Measurements from ENCODE around the gene CCT6A.
A peak's percentile ranks its signal among the peaks of the same experiment; 100 is the strongest.
"Not testable (repeated sequence)": the region's sequence is repeated elsewhere in the genome, so short reads cannot be mapped to it uniquely, and the experiment has no call there.

The CCT6A gene

DNA sequence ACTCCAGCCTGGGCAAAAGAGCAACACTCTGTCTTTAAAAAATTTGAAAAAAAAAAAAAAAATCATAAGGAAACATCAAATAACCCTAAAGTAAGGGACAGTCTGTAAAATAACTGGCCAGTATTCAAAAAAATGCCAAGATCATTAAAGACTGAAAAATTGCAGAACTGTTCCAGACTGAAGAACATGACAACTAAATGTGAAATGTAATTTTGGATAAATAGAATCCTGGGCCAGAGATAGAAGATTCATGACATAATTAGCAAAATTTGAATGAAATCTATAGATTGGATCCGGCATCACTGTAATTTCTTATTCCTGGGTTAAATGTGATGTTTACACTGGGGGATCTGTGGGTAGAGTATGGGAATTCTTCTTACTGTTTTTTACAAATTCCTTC is 3.3 kb upstream of the CCT6A start:
- peaks cover 0 to 3% (median 0%) of the 10 kb centered on the region in 5 donors for H3K36me3 ChIP-seq (ENCODE audit: control insufficient read depth in 5 of 5, insufficient read depth in 5 of 5, low read length in 5 of 5)
- H3K4me3 ChIP-seq (ENCODE audit: low read depth in 1 of 5, low read length in 5 of 5): no peak overlapping the region
- no peaks in the 10 kb centered on the region for H3K9me3 ChIP-seq (ENCODE audit: control insufficient read depth in 5 of 5, low read length in 5 of 5)
- no peak overlapping the region for H3K27ac ChIP-seq (ENCODE audit: low read depth, low read length)
- H3K27me3 ChIP-seq (ENCODE audit: control insufficient read depth in 5 of 5, insufficient read depth in 4 of 5, low read length in 5 of 5): no peaks in the 10 kb centered on the region
- peaks cover 0 to 26% (median 22%) of the 10 kb centered on the region in 5 donors for H3K4me1 ChIP-seq (ENCODE audit: control insufficient read depth in 5 of 5, insufficient read depth in 5 of 5, low read length in 5 of 5)
- H3K9ac ChIP-seq (ENCODE audit: low read length in 5 of 5): no peak overlapping the region

DNA sequence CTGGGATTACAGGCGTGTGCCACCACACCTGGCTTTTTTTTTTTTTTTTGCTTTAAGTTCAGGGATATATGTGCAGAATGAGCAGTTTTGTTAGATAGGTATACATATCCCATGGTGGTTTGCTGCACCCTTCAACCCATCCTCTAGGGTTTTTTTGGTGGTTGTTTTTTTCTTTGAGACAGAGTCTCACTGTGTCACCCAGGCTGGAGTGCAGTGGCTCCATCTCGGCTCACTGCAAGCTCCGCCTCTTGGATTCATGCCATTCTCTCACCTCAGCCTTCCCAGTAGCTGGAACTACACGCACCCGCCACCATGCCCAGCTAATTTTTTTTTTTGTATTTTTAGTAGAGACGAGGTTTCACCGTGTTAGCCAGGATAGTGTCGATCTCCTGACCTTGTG is 2.8 kb upstream of the CCT6A start:
- not testable (repeated sequence) for H3K36me3 ChIP-seq (ENCODE audit: control insufficient read depth in 5 of 5, insufficient read depth in 5 of 5, low read length in 5 of 5); H3K9me3 ChIP-seq (ENCODE audit: control insufficient read depth in 5 of 5, low read length in 5 of 5); H3K27ac ChIP-seq (ENCODE audit: low read depth, low read length); H3K9ac ChIP-seq (ENCODE audit: low read length in 5 of 5); H3K4me3 ChIP-seq (ENCODE audit: low read depth in 1 of 5, low read length in 5 of 5); H3K27me3 ChIP-seq (ENCODE audit: control insufficient read depth in 5 of 5, insufficient read depth in 4 of 5, low read length in 5 of 5)
- H3K4me1 ChIP-seq (ENCODE audit: control insufficient read depth in 5 of 5, insufficient read depth in 5 of 5, low read length in 5 of 5): peaks cover 0 to 26% (median 22%) of the 10 kb centered on the region in 5 donors

DNA sequence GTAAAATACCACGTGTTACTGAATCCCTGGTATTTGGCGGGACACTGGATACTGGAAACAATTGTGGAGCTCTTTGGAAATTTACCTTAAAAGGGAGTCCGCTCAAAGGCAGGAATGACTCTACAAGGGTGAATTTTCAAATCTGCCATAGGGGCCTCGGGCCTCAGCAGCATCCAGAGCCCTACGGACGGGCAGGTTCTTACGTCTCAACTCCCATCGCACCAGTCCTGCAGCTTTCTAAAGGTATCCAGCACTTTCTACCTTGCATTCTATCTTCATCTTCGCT is 569 bp upstream of the CCT6A start:
- Histone ChIP-seq H3K9me3 (ENCODE audit: control insufficient read depth in 5 of 5, low read length in 5 of 5) (no peaks in the 10 kb centered on the region), H3K36me3 (ENCODE audit: control insufficient read depth in 5 of 5, insufficient read depth in 5 of 5, low read length in 5 of 5) (peaks cover 9 to 28% (median 13%) of the 10 kb centered on the region in 5 donors), H3K4me1 (ENCODE audit: control insufficient read depth in 5 of 5, insufficient read depth in 5 of 5, low read length in 5 of 5) (peaks cover 0 to 26% (median 22%) of the 10 kb centered on the region in 5 donors), H3K9ac (ENCODE audit: low read length in 5 of 5) (peak overlapping the region; percentile 87 to 98 (median 90)), H3K27me3 (ENCODE audit: control insufficient read depth in 5 of 5, insufficient read depth in 4 of 5, low read length in 5 of 5) (no peaks in the 10 kb centered on the region), H3K27ac (ENCODE audit: low read depth, low read length) (peak overlapping the region; percentile 87), H3K4me3 (ENCODE audit: low read depth in 1 of 5, low read length in 5 of 5) (peak overlapping the region; percentile 79 to 99 (median 92))

DNA sequence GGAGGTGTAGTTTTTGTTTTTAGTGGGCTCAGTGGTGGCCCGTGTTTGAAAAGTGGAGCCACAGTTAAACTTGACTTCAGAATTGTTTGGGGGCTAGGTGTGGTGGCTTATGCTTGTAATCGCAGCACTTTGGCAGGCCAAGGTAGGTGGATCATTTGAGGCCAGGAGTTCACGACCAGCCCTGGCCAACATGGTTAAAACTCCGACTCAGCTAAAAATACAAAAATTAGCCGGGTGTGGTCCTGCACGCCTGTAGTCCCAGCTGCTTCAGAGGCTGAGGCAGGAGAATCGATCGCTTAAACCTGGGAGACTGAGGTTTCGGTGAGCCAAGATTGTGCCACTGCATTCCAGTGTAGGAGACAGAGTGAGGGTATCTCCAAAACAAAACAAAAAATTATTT is 1.8 kb downstream of the CCT6A start:
- peak overlapping the region in 1 of 5 donors; percentile 22 for H3K9ac ChIP-seq (ENCODE audit: low read length in 5 of 5)
- peaks cover 0 to 26% (median 22%) of the 10 kb centered on the region in 5 donors for H3K4me1 ChIP-seq (ENCODE audit: control insufficient read depth in 5 of 5, insufficient read depth in 5 of 5, low read length in 5 of 5)
- H3K9me3 ChIP-seq (ENCODE audit: control insufficient read depth in 5 of 5, low read length in 5 of 5): no peaks in the 10 kb centered on the region
- H3K4me3 ChIP-seq (ENCODE audit: low read depth in 1 of 5, low read length in 5 of 5): no peak overlapping the region
- H3K27ac ChIP-seq (ENCODE audit: low read depth, low read length): no peak overlapping the region
- peaks cover 27 to 52% (median 30%) of the 10 kb centered on the region in 5 donors for H3K36me3 ChIP-seq (ENCODE audit: control insufficient read depth in 5 of 5, insufficient read depth in 5 of 5, low read length in 5 of 5)
- no peaks in the 10 kb centered on the region for H3K27me3 ChIP-seq (ENCODE audit: control insufficient read depth in 5 of 5, insufficient read depth in 4 of 5, low read length in 5 of 5)

DNA sequence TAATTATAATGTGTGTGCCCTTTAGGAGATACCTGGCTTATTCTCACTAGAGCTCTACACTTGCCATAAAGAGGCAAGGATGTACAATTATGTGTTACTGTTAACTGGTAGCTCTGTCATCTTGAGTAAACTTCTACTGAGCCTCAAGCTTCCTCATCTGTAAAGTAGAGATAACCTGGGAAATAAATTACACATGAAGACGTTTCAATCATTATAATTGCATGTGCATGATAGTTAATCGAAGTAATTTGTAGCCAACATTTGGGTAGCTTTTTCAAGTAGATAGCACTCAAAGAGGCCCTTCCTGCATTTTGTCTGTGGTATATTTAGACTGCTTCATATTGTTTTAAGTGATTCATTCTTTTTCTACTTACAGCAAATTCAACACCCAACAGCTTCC is 2.4 kb downstream of the CCT6A start:
- no peak overlapping the region for H3K9ac ChIP-seq (ENCODE audit: low read length in 5 of 5)
- H3K4me3 ChIP-seq (ENCODE audit: low read depth in 1 of 5, low read length in 5 of 5): no peak overlapping the region
- H3K9me3 ChIP-seq (ENCODE audit: control insufficient read depth in 5 of 5, low read length in 5 of 5): no peaks in the 10 kb centered on the region
- peaks cover 33 to 58% (median 36%) of the 10 kb centered on the region in 5 donors for H3K36me3 ChIP-seq (ENCODE audit: control insufficient read depth in 5 of 5, insufficient read depth in 5 of 5, low read length in 5 of 5)
- no peaks in the 10 kb centered on the region for H3K27me3 ChIP-seq (ENCODE audit: control insufficient read depth in 5 of 5, insufficient read depth in 4 of 5, low read length in 5 of 5)
- no peak overlapping the region for H3K27ac ChIP-seq (ENCODE audit: low read depth, low read length)
- H3K4me1 ChIP-seq (ENCODE audit: control insufficient read depth in 5 of 5, insufficient read depth in 5 of 5, low read length in 5 of 5): peaks cover 0 to 26% (median 22%) of the 10 kb centered on the region in 5 donors

DNA sequence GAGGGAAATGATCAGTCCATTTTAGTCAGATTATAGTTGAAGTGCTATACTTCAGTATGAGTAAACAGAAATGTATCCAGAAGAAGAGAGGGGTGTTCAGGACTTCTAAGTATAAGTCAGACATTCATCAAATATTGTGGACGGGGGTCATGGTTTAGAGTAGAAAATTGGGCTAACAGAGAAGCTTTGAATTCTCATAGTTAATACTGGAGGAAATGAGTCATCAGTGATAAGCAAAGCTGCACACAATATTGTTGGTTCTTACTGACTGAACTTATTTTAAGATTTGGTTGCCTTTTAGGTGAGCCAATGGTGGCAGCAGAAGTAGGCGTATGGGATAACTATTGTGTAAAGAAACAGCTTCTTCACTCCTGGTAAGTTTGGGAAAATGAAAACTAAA is 10.8 kb downstream of the CCT6A start:
- H3K27ac ChIP-seq (ENCODE audit: low read depth, low read length): no peak overlapping the region
- H3K27me3 ChIP-seq (ENCODE audit: control insufficient read depth in 5 of 5, insufficient read depth in 4 of 5, low read length in 5 of 5): no peaks in the 10 kb centered on the region
- peaks cover 0 to 14% (median 12%) of the 10 kb centered on the region in 5 donors for H3K4me1 ChIP-seq (ENCODE audit: control insufficient read depth in 5 of 5, insufficient read depth in 5 of 5, low read length in 5 of 5)
- no peaks in the 10 kb centered on the region for H3K9me3 ChIP-seq (ENCODE audit: control insufficient read depth in 5 of 5, low read length in 5 of 5)
- no peak overlapping the region for H3K9ac ChIP-seq (ENCODE audit: low read length in 5 of 5)
- H3K4me3 ChIP-seq (ENCODE audit: low read depth in 1 of 5, low read length in 5 of 5): no peak overlapping the region
- H3K36me3 ChIP-seq (ENCODE audit: control insufficient read depth in 5 of 5, insufficient read depth in 5 of 5, low read length in 5 of 5): peaks cover 42 to 56% (median 45%) of the 10 kb centered on the region in 5 donors

DNA sequence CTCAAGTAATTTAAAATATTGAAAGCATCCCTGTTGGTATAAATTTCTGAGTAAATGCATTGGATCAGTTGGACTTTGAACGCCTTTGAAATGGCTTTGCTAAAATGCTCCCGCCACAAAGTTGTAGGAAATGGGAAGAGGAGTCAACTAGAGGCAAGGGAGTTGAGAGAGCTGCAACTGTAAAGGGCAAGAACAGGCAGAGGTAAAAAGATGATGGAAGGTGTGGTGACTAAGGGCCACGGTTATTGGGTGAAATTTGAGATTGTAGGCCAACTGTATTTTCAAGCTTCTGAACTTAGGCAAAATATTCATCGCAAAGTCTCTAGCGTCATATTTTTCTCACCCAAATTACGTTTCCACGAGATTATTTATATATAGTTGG is 11.9 kb downstream of the CCT6A start:
- Histone ChIP-seq H3K4me3 (ENCODE audit: low read depth in 1 of 5, low read length in 5 of 5) (peak overlapping the region; percentile 72 to 89 (median 84)), H3K9me3 (ENCODE audit: control insufficient read depth in 5 of 5, low read length in 5 of 5) (no peaks in the 10 kb centered on the region), H3K9ac (ENCODE audit: low read length in 5 of 5) (peak overlapping the region in 4 of 5 donors; percentile 59 to 81 (median 76)), H3K27ac (ENCODE audit: low read depth, low read length) (peak overlapping the region; percentile 92), H3K4me1 (ENCODE audit: control insufficient read depth in 5 of 5, insufficient read depth in 5 of 5, low read length in 5 of 5) (peaks cover 0 to 14% (median 12%) of the 10 kb centered on the region in 5 donors), H3K36me3 (ENCODE audit: control insufficient read depth in 5 of 5, insufficient read depth in 5 of 5, low read length in 5 of 5) (peaks cover 33 to 47% (median 37%) of the 10 kb centered on the region in 5 donors), H3K27me3 (ENCODE audit: control insufficient read depth in 5 of 5, insufficient read depth in 4 of 5, low read length in 5 of 5) (no peaks in the 10 kb centered on the region)

DNA sequence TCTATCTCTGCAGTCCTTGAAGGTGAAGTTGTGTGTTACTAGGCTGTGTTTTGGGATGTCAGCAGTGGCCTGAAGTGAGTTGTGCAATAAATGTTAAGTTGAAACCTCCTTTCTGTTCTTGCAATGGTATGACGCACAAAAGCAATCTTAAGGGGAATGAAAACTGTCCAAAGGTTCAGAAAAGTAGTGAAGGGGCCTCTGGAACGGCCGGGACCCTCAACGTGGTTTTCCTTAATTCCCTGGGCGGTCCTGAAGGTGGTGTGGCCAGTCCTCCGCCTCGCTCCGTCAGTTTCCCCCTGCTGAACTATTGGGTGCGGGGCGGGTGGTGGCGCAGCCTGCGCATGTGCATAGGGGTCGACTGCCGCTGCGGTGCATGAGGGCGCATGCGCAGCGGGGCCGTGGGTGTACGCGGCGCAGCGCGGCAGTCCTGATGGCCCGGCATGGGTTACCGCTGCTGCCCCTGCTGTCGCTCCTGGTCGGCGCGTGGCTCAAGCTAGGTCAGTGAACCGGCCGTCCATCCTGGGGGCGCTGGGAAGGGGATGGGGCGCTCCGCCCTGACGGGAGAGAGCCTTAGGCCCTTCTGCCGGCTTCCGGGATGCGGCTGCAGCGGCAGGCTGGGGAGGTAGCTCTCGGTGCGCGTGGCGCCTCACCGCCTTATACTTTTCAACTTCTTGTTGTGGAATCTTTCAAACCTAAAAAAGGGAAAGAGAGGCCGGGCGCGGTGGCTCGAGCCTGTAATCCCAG is 12.5 kb downstream of the CCT6A start, which contains the start of gene SUMF2:
SUMF2 (plus strand) TSS at position 405 of the 744 bp plus-strand sequence; CDS start at position 431, 26 bp downstream.
- H3K4me1 ChIP-seq (ENCODE audit: control insufficient read depth in 5 of 5, insufficient read depth in 5 of 5, low read length in 5 of 5): peaks cover 0 to 14% (median 12%) of the 10 kb centered on the region in 5 donors
- no peaks in the 10 kb centered on the region for H3K9me3 ChIP-seq (ENCODE audit: control insufficient read depth in 5 of 5, low read length in 5 of 5)
- H3K27ac ChIP-seq (ENCODE audit: low read depth, low read length): peak within 1 kb of the TSS; percentile 92
- peaks cover 31 to 47% (median 33%) of the 10 kb centered on the region in 5 donors for H3K36me3 ChIP-seq (ENCODE audit: control insufficient read depth in 5 of 5, insufficient read depth in 5 of 5, low read length in 5 of 5)
- H3K27me3 ChIP-seq (ENCODE audit: control insufficient read depth in 5 of 5, insufficient read depth in 4 of 5, low read length in 5 of 5): no peaks in the 10 kb centered on the region
- H3K9ac ChIP-seq (ENCODE audit: low read length in 5 of 5): peak within 1 kb of the TSS in 4 of 5 donors; percentile 72 to 87 (median 80)
- H3K4me3 ChIP-seq (ENCODE audit: low read depth in 1 of 5, low read length in 5 of 5): peak within 1 kb of the TSS; percentile 72 to 89 (median 84)

DNA sequence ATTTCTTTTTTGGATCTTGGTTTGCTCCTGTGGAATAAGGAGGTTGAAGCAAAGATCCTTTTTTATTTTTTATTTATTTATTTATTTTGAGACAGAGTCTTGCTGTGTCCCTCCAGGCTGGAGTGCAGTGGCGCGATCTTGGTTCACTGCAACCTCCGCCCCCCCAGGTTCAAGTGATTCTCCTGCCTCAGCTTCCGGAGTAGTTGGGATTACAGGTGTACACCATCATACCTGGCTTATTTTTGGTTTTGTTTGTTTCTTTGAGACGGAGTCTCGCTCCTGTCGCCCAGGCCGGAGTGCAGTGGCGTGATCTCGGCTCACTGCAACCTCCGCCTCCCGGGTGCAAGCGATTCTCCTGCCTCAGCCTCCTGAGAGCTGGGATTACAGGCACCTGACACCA is 14.8 kb downstream of the CCT6A start:
- peaks cover 0 to 14% (median 12%) of the 10 kb centered on the region in 5 donors for H3K4me1 ChIP-seq (ENCODE audit: control insufficient read depth in 5 of 5, insufficient read depth in 5 of 5, low read length in 5 of 5)
- H3K4me3 ChIP-seq (ENCODE audit: low read depth in 1 of 5, low read length in 5 of 5); H3K9ac ChIP-seq (ENCODE audit: low read length in 5 of 5); H3K27me3 ChIP-seq (ENCODE audit: control insufficient read depth in 5 of 5, insufficient read depth in 4 of 5, low read length in 5 of 5); H3K27ac ChIP-seq (ENCODE audit: low read depth, low read length); H3K9me3 ChIP-seq (ENCODE audit: control insufficient read depth in 5 of 5, low read length in 5 of 5): not testable (repeated sequence)
- H3K36me3 ChIP-seq (ENCODE audit: control insufficient read depth in 5 of 5, insufficient read depth in 5 of 5, low read length in 5 of 5): peaks cover 23 to 47% (median 25%) of the 10 kb centered on the region in 5 donors

DNA sequence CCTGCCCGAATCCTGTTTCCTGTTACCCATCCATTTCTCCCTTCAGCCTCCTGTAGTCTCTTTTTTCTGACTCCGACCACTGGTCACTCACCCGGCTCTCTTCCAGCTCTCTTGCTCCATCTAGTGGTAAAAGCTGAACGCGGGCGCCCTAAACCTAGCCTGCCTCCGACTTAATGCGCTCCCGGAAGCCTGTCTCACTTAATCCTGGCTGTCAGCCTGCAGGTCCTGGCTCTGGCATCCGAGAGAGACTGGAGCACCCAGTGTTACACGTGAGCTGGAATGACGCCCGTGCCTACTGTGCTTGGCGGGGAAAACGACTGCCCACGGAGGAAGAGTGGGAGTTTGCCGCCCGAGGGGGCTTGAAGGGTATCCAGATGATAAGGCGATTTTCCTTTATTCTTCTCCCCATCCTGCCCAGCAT is 22.8 kb downstream of the CCT6A start:
- Histone ChIP-seq H3K9ac (ENCODE audit: low read length in 5 of 5) (no peak overlapping the region), H3K4me1 (ENCODE audit: control insufficient read depth in 5 of 5, insufficient read depth in 5 of 5, low read length in 5 of 5) (peaks cover 4 to 11% (median 10%) of the 10 kb centered on the region in 5 donors), H3K27ac (ENCODE audit: low read depth, low read length) (no peak overlapping the region), H3K27me3 (ENCODE audit: control insufficient read depth in 5 of 5, insufficient read depth in 4 of 5, low read length in 5 of 5) (no peaks in the 10 kb centered on the region), H3K9me3 (ENCODE audit: control insufficient read depth in 5 of 5, low read length in 5 of 5) (no peaks in the 10 kb centered on the region), H3K36me3 (ENCODE audit: control insufficient read depth in 5 of 5, insufficient read depth in 5 of 5, low read length in 5 of 5) (peaks cover 4 to 43% (median 30%) of the 10 kb centered on the region in 5 donors), H3K4me3 (ENCODE audit: low read depth in 1 of 5, low read length in 5 of 5) (no peak overlapping the region)

All from subcutaneous abdominal adipose tissue (tissue), 5 donors.